HG03060 (cell line): ENCODE results near the gene ST14.

Experiments used
- ATAC-seq: cut with Tn5 transposase; IDR thresholded peaks from one replicate; pipeline ENCODE4 v1.9.1; 2021; ENCODE audit warnings: low read depth, moderate number of reproducible peaks; ENCODE audit not compliant: unreplicated experiment

ST14 gene

GRCh38 chr11:130159657-130160497 is at the start of gene ST14:
ST14 (plus strand) TSS chr11:130159782; CDS start chr11:130159980, 198 bp downstream.
- ATAC-seq = no peak

- no peak for ATAC-seq
These were observed 49.1 kb upstream of the ST14 start for GRCh38 chr11:130110339-130111108.

- no peak for ATAC-seq
These were observed 47.3 kb upstream of the ST14 start for GRCh38 chr11:130112071-130112830.

GRCh38 chr11:130114281-130114680 is 45.3 kb upstream of the ST14 start:
- no peak for ATAC-seq

- ATAC-seq = no peak
These were observed 44.9 kb upstream of the ST14 start for GRCh38 chr11:130114726-130115125.

- ATAC-seq = no peak
These were observed 44.4 kb upstream of the ST14 start for GRCh38 chr11:130115218-130115617.

GRCh38 chr11:130118165-130118564 is 41.4 kb upstream of the ST14 start:
- peak; percentile 78 for ATAC-seq

GRCh38 chr11:130118636-130119387 is 40.8 kb upstream of the ST14 start:
- ATAC-seq = no peak

GRCh38 chr11:130120045-130120444 is 39.5 kb upstream of the ST14 start:
- ATAC-seq = no peak

GRCh38 chr11:130121445-130121978 is 38.1 kb upstream of the ST14 start:
- ATAC-seq = no peak

- ATAC-seq = no peak
These were observed 37.4 kb upstream of the ST14 start for GRCh38 chr11:130122141-130122575.

GRCh38 chr11:130123414-130124040 is 36.1 kb upstream of the ST14 start:
- no peak for ATAC-seq

- ATAC-seq = no peak
These were observed 35.5 kb upstream of the ST14 start for GRCh38 chr11:130124096-130124495.

- no peak for ATAC-seq
These were observed 33.9 kb upstream of the ST14 start for GRCh38 chr11:130125638-130126037.

- ATAC-seq = no peak
These were observed 33.1 kb upstream of the ST14 start for GRCh38 chr11:130126516-130126915.

- ATAC-seq = no peak
These were observed 32.1 kb upstream of the ST14 start for GRCh38 chr11:130127509-130127908.

GRCh38 chr11:130128626-130129025 is 31.0 kb upstream of the ST14 start:
- ATAC-seq = no peak

- no peak for ATAC-seq
These were observed 29.7 kb upstream of the ST14 start for GRCh38 chr11:130129922-130130321.
